Tibial nerve (tissue), 4 donors: Measurements from ENCODE around the gene COA1. TPM values are rescaled to one million over a fixed set of nuclear protein-coding genes. Genes with fewer than 3 reads are reported as not detected.

Experiments used
- DNase-seq, 2 donors: peaks; one replicate each; pipeline ENCODE4 v3.0.0-alpha.2; 2019; ENCODE audit warnings: low spot score in 2 of 2
- H3K27ac ChIP-seq, 4 donors: fragments of 200-600 bp; sonication (generic) in 3 of 4; one replicate each; pipeline ENCODE4 v1.5.1; 2017 to 2019; ENCODE audit warnings: mild to moderate bottlenecking in 1 of 4
- H3K27me3 ChIP-seq, 2 donors: fragments of 200-600 bp; sonication (generic) in 1 of 2; one replicate each; pipeline versions ENCODE4 v1.5.1 to v1.6.0; 2017 to 2019
- H3K36me3 ChIP-seq, 3 donors: fragments of 200-600 bp; sonication (generic); one replicate each; pipeline ENCODE4 v1.5.1; 2018 to 2019
- H3K4me1 ChIP-seq, 4 donors: fragments of 200-600 bp; sonication (generic) in 3 of 4; one replicate each; pipeline ENCODE4 v1.5.1; 2017 to 2019
- H3K4me3 ChIP-seq, 4 donors: fragments of 200-600 bp; sonication (generic) in 3 of 4; one replicate each; pipeline ENCODE4 v1.5.1; 2017 to 2019; ENCODE audit warnings: mild to moderate bottlenecking in 1 of 4, moderate library complexity in 1 of 4
- H3K9me3 ChIP-seq, 4 donors: fragments of 200-600 bp; sonication (generic) in 3 of 4; one replicate each; pipeline ENCODE4 v1.5.1; 2017 to 2019
- EP300 ChIP-seq, 2 donors: sonication (generic); formaldehyde crosslinking; IDR thresholded peaks; one replicate each; pipeline ENCODE4 v1.6.1; 2017; ENCODE audit warnings: antibody characterized with exemption in 2 of 2, mild to moderate bottlenecking in 1 of 2
- POLR2A ChIP-seq, 2 donors: fragments of 450-650 bp; IDR thresholded peaks; one replicate each; pipeline ENCODE4 v1.6.1; 2017; ENCODE audit warnings: antibody characterized with exemption in 2 of 2, mild to moderate bottlenecking in 2 of 2, moderate library complexity in 2 of 2
- WGBS, 2 donors: methylation state at CpG; one replicate each; pipeline ENCODE4 v1.1.5; 2018; 5-methylcytosine and 5-hydroxymethylcytosine counted together
- total RNA-seq, 4 donors: library from RNA; depleted of rRNA; stranded (reverse); fragments of >200 nt; gene quantifications; one replicate each; pipeline ENCODE4 v1.1.0, GENCODE V29; 2016
- TF ChIP-seq, protein P1 (sequence below), 5 experiments: fragments of 200-600 bp in 3 of 5; fragments of 450-650 bp in 2 of 5; sonication (generic) in 3 of 5; IDR thresholded peaks; one replicate each; pipeline ENCODE4 v1.5.1; 2016 to 2019; ENCODE audit warnings: antibody characterized with exemption in 5 of 5, mild to moderate bottlenecking in 3 of 5, moderate library complexity in 2 of 5

The COA1 gene
- total RNA-seq, 4 donors from 2014 or later: 58.5 to 74.1 (median 64.7) TPM

- 27 to 31% methylated on average over 9 of the region's 9 CpGs for WGBS, 2 donors
- Histone ChIP-seq H3K27me3 (no peaks in the 10 kb centered on the region), H3K9me3 (no peaks in the 10 kb centered on the region), H3K36me3 (peaks cover 0 to under 1% (median 0%) of the 10 kb centered on the region in 3 donors), H3K27ac (peak overlapping the region; percentile 7 to 94 (median 80)), H3K4me3 (no peak overlapping the region), H3K4me1 (peaks cover 11 to 74% (median 64%) of the 10 kb centered on the region in 4 donors)
- TF ChIP-seq, protein P1, sequence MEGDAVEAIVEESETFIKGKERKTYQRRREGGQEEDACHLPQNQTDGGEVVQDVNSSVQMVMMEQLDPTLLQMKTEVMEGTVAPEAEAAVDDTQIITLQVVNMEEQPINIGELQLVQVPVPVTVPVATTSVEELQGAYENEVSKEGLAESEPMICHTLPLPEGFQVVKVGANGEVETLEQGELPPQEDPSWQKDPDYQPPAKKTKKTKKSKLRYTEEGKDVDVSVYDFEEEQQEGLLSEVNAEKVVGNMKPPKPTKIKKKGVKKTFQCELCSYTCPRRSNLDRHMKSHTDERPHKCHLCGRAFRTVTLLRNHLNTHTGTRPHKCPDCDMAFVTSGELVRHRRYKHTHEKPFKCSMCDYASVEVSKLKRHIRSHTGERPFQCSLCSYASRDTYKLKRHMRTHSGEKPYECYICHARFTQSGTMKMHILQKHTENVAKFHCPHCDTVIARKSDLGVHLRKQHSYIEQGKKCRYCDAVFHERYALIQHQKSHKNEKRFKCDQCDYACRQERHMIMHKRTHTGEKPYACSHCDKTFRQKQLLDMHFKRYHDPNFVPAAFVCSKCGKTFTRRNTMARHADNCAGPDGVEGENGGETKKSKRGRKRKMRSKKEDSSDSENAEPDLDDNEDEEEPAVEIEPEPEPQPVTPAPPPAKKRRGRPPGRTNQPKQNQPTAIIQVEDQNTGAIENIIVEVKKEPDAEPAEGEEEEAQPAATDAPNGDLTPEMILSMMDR (IDR thresholded peaks at IDR 0.05): no peak
- TF ChIP-seq POLR2A (IDR thresholded peaks at IDR 0.05): no peak
- no peak for TF ChIP-seq EP300 (IDR thresholded peaks at IDR 0.05)
- DNase-seq: no peak
These were observed 78.8 kb downstream of the COA1 start for GRCh38 chr7:43650457-43651052.

GRCh38 chr7:43649755-43650274, 79.5 kb downstream of the COA1 start:
- no peak for DNase-seq
- H3K27me3 ChIP-seq: no peaks in the 10 kb centered on the region
- TF ChIP-seq POLR2A (IDR thresholded peaks at IDR 0.05): no peak
- H3K36me3 ChIP-seq: no peaks in the 10 kb centered on the region
- H3K4me1 ChIP-seq: peaks cover 11 to 80% (median 70%) of the 10 kb centered on the region in 4 donors
- H3K4me3 ChIP-seq: peak overlapping the region in 1 of 4 donors; percentile 6
- peak overlapping the region in 3 of 4 donors; percentile 80 to 94 (median 80) for H3K27ac ChIP-seq
- H3K9me3 ChIP-seq: no peaks in the 10 kb centered on the region
- 66 to 71% methylated on average over 4 of the region's 4 CpGs for WGBS, 2 donors

DNA sequence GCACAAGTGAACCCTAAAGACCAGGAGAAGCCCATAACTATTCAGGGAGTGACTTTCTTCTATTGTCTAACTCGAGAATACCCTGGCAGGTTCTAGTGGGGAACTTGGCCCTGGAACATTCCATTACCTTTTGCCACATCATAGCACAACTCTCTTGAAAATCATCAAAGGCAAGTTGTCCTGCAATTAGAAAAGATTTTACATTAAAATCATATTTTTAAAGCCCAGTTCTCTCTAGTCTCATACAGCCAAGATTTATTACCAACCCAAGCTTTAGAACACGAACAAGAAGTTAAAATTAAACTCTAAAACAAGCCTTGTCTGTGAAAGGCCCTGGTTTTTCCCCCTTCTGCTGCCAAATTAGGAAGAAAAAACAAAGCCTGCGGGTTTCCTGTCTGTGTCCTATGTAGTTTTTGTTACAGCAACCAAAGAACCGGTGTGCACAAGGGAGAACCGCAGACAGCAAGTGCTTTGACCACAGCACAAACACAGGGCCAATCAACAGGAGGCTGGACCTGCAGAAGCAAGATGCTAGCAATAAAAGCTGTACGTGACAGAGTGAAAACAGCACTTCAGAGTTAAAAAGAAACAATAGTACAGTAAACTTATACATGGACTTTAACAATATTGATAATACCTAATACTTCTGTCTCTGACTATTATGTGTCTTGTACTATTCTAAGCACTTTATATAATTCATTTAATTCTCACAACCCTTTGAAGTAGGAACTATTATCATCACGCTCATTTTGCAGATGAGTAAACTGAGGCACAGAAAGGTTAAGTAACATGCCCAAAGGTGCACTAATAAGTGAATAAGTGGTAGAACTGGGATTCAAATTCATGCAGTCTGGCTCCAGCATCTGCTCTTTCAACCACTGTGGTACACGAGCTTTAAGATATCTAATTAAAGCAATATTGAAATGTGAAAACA, 80.6 kb downstream of the COA1 start:
- H3K4me3 ChIP-seq: peak overlapping the region in 1 of 4 donors; percentile 6
- no peak for DNase-seq

GRCh38 chr7:43647673-43648472, 81.5 kb downstream of the COA1 start:
- WGBS, 2 donors: 10 to 11% methylated on average over 9 to 10 of the region's 10 CpGs
- Histone ChIP-seq H3K27me3 (no peaks in the 10 kb centered on the region), H3K4me1 (peaks cover 11 to 82% (median 70%) of the 10 kb centered on the region in 4 donors), H3K9me3 (no peaks in the 10 kb centered on the region), H3K4me3 (peak overlapping the region in 2 of 4 donors; percentile 2 to 19), H3K27ac (peak overlapping the region; percentile 18 to 94 (median 84)), H3K36me3 (peaks cover 0 to 13% (median 0%) of the 10 kb centered on the region in 3 donors)
- peak; percentile 51 to 60 for DNase-seq
- no peak for TF ChIP-seq POLR2A (IDR thresholded peaks at IDR 0.05)
- peak; percentile 29 to 95 for TF ChIP-seq EP300 (IDR thresholded peaks at IDR 0.05)

More for the DNA sequence above, 80.6 kb downstream of the COA1 start:
- WGBS, 2 donors: 19 to 29% methylated on average over 8 of the region's 8 CpGs
- no peak for TF ChIP-seq EP300 (IDR thresholded peaks at IDR 0.05)
- TF ChIP-seq POLR2A (IDR thresholded peaks at IDR 0.05): no peak
- Histone ChIP-seq H3K27ac (peak overlapping the region; percentile 18 to 94 (median 84)), H3K4me1 (peaks cover 11 to 87% (median 70%) of the 10 kb centered on the region in 4 donors), H3K36me3 (peaks cover 0 to 5% (median 0%) of the 10 kb centered on the region in 3 donors), H3K27me3 (no peaks in the 10 kb centered on the region), H3K9me3 (no peaks in the 10 kb centered on the region)

- Histone ChIP-seq H3K4me3 (peak overlapping the region in 1 of 4 donors; percentile 19), H3K9me3 (no peaks in the 10 kb centered on the region), H3K36me3 (peaks cover 0 to 19% (median 0%) of the 10 kb centered on the region in 3 donors), H3K4me1 (peaks cover 11 to 81% (median 69%) of the 10 kb centered on the region in 4 donors), H3K27ac (peak overlapping the region; percentile 18 to 94 (median 84)), H3K27me3 (no peaks in the 10 kb centered on the region)
- TF ChIP-seq, protein P1 (IDR thresholded peaks at IDR 0.05): no peak
- TF ChIP-seq EP300 (IDR thresholded peaks at IDR 0.05) (no peak), POLR2A (IDR thresholded peaks at IDR 0.05) (no peak)
- DNase-seq: no peak
- 14 to 16% methylated on average over 7 of the region's 7 CpGs for WGBS, 2 donors
These were observed 82.0 kb downstream of the COA1 start for GRCh38 chr7:43647339-43647672.
